GM10266 (cell line): ENCODE measurements around the gene PEX1.

Experiments used
- DNase-seq: peaks from one replicate; pipeline ENCODE4 v3.0.0; 2012; ENCODE audit errors: extremely low spot score
- CTCF ChIP-seq: IDR thresholded peaks from 2 replicates; pipeline ENCODE4 v1.5.1; 2012; ENCODE audit warnings: mild to moderate bottlenecking, low read depth; ENCODE audit not compliant: control insufficient read depth, insufficient read depth; ENCODE audit errors: missing control alignments

PEX1 gene

DNA sequence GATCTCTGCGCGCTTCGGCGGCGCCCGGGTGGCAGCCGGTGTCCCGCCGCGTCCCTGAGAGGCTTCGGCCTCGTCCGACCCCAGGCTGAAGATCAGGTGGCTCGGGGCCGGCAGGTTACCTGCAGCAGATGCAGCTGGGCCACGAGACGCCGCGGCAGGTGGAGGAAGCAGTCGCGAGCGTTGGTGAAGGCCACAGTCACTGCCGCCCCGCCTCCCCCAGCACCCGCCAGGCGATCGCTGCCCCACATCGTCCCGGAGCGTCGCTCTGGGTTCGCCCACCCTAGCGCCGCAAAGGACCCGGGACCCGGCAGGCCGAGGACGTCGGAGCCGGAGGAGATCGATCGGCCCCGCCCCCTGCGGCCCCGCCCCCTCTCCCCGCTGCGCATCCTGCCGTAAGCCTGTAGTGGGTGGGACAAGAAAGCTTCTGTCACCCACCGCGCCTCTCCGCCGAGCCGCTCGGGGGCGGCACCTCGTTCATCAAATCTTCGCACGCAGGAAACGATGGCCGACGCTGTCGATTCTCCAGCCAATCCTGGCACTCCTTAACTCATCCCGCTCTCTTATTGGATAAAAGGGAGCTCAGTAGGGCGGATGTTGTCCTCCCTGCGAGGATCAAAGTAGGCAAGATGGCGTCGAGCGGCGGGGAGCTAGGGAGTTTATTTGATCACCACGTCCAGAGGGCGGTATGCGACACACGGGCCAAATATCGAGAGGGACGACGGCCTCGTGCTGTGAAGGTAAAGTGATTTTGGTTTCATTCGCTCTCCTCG lies at the start of gene PEX1, which contains the start of gene RBM48:
TSS of gene PEX1 (minus strand) at position 333 of the 770 bp plus-strand sequence. CDS start at position 248, 85 bp downstream.
TSS of gene RBM48 (plus strand) at position 608 of the 770 bp plus-strand sequence. CDS start at position 627, 19 bp downstream.
- TF ChIP-seq CTCF = peak; percentile 75
- peak; percentile 93 for DNase-seq

DNA sequence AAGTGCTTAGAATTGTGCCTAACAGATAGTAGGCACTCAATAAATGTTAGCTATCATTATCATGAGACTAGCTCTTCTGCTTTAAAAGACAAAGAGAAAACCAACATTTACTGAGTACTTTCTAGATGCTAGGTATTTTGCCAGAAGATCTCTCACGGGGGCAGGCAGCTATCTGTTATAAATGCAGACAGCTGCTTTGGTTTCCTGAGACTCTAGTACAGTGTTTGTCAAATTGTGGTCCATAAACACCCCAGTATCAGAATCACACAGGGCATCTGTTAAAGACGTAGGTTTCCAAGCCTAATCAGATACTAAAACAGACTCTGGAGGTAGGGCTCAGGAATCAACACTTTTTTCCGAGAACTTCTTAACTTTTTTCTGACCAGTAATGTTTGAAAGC lies 48.0 kb upstream of the PEX1 start:
- no peak for DNase-seq
- TF ChIP-seq CTCF = no peak

GRCh38 chr7:92569137-92569536 lies 40.8 kb upstream of the PEX1 start:
- no peak for TF ChIP-seq CTCF
- DNase-seq = no peak

DNA sequence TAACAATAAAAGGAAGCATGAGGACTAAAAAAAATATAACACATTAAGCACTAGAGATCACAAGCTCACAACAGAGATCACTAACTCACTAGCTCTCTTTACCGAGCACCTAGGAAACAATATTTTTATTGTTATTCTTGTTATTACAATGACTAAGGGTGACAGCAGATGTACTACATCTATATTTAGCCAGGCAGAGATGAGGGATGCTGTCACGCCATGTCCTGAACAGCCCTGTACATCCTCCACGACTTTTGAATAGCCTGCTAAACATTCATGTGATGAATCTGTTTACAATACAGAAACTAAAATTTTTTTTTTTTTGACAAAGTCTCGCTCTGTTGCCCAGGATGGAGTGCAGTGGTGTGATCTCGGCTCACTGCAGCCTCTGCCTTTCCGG lies 39.1 kb upstream of the PEX1 start:
- no peak for TF ChIP-seq CTCF
- no peak for DNase-seq

- DNase-seq = no peak
- TF ChIP-seq CTCF = no peak
Observed at GRCh38 chr7:92563345-92563744, 35.0 kb upstream of the PEX1 start.

- TF ChIP-seq CTCF = no peak
- DNase-seq = no peak
Observed at GRCh38 chr7:92560602-92561001, 32.3 kb upstream of the PEX1 start.

DNA sequence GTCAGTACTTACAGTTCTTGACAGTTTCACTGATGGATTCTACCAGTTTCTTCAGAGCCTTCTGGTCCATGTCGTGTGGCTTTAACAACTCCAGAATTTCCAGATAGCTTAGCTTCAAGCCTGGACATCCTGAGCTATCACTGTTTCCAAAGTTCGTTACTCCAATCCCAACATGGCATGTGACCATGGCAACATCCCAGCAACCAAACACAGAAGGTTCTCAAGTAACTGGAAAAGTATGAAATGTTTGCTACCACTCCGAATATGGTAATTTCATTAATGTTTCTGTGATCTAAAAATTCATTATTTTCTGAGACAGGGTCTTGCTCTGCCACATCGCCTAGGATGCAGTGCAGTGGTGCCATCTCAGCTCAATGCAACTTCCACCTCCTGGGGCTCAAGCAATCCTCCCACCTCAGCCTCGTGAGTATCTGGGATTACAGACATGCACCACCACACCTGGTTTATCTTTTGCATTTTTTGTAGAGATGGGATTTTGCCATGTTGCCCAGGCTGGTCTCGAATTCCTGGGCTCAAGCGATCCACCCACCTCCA lies 29.6 kb upstream of the PEX1 start:
- no peak for DNase-seq
- no peak for TF ChIP-seq CTCF
